Cardiac fibroblast (primary cell): Measurements from ENCODE around the gene PPP2R5E.
A peak's percentile ranks its signal among the peaks of the same experiment; 100 is the strongest.

Source experiments
- DNase-seq, 2 donors: peaks; one replicate each; pipeline versions ENCODE4 v3.0.0 to v3.0.0-alpha.2; 2010; ENCODE audit warnings: low read depth in 2 of 2
- H3K4me3 ChIP-seq, 2 donors: replicated peaks in 1 of 2; 1 replicate in 1 of 2; 2 replicates in 1 of 2; pipeline ENCODE4 v1.5.1; 2011; ENCODE audit warnings: low read depth in 2 of 2, low read length in 2 of 2, mild to moderate bottlenecking in 2 of 2, moderate library complexity in 1 of 2
- CTCF ChIP-seq: IDR thresholded peaks from one replicate; pipeline ENCODE4 v1.5.1; 2011; ENCODE audit warnings: low read depth, mild to moderate bottlenecking, low read length, inconsistent platforms

PPP2R5E gene

DNA sequence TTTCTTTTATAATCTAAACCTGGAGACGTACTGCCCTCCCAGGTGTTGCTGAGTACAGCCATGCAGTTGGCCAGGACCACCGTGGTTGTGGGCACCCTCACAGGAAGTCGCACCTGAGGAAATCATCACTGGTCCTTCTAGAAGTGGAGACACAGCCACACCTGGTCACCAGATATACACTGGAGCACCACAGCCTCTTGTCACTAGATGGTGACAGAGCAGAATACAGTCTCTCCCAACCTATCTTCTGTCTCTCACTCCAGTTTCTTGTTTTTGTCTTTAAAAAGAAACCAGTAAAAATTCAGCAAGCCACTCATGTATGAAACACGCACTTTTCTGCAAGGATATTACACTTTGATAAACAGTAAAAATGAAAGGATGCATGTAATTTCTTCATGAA lies 181.4 kb downstream of the PPP2R5E start:
- DNase-seq: no peak
- no peak overlapping the region for H3K4me3 ChIP-seq
- no peak for TF ChIP-seq CTCF

DNA sequence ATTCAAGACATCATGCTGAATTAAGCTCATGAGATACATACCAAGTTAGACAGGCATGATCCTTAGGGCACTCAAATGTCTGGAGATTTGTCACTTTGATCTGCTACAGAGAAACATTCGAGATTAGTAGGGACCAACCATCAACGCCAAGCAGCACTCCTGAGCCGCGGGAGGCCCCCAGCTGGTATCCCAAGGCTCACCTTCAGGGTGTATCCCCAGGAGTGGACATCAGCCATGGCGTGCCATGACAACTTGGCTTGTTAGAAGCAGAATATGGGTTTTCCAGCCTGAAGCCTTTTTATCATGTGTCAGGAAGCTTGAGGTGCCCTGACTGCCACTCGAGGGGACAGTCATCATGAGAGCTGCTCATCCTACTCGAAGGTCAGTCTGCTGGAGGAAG lies 185.3 kb downstream of the PPP2R5E start:
- no peak overlapping the region for H3K4me3 ChIP-seq
- no peak for DNase-seq
- TF ChIP-seq CTCF: no peak

DNA sequence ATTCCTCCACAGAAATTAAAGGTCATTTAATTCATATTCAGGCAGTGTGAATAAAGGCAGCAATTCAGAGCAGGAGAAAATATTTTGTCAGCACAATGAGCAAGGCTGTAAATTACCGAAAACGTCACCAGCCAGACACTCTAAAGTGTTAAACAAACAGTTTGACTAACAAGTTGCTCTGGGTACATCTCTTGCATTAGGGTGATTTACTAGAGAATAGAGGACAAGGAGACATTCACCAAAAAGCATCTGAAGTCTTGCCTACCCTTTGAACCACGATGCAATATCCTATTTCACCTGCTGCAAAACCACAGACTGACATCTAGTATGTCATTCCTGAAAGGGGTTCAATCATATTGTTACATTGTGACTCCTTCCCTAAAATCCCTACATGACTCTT lies 197.4 kb downstream of the PPP2R5E start:
- DNase-seq: no peak
- no peak for TF ChIP-seq CTCF
- no peak overlapping the region for H3K4me3 ChIP-seq

- no peak overlapping the region for H3K4me3 ChIP-seq
- no peak for DNase-seq
- no peak for TF ChIP-seq CTCF
Observed at GRCh38 chr14:63344336-63344735, 198.8 kb downstream of the PPP2R5E start.

GRCh38 chr14:63343878-63344277 lies 199.3 kb downstream of the PPP2R5E start:
- no peak for TF ChIP-seq CTCF
- DNase-seq: peak; percentile 22 to 66
- H3K4me3 ChIP-seq: no peak overlapping the region

GRCh38 chr14:63342371-63342770 lies 200.8 kb downstream of the PPP2R5E start:
- no peak overlapping the region for H3K4me3 ChIP-seq
- DNase-seq: peak; percentile 15 to 82
- TF ChIP-seq CTCF: no peak

DNA sequence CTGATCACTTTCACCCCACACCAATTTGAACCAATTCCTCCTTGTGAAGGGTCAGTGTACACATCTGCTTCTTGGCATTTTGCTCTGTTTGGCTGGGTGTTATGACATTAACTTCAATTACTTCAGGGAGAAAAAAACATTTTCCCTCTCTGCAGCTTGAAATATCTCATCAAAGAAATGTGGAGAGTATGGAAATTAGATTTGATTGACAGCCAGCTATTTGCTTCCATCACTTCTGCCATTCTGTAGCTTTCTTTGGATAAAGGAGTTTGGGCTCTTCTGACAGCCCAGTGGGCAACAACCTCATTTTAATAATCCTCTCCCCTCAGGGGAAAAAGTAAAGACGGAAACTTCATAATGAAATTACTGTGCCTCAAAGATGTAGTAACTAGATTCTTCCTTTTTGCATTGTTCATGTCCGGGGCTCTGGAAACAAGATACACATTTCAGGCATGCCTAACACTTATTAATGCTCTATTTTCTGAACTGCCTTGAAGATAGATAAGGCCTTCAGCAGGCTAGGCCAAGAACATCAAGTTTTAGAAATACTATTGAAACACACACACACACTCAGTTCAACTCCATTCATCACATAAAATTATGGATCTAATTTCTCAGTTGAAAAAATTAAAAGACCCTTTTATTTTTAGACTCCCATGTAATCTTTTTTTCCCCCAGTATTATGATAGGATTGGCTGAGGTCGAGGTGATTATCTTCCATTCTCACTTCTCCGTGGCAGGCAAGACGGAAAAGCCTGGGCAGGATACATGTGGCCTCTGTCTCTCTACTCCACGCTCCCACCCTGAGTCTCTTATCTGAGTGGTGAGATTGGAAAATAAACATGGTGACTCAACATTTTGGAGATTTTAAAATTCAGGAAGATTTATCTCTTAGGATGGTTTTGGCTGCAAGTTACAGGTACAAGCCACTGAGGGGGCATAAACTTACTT lies 214.1 kb downstream of the PPP2R5E start:
- no peak for DNase-seq
- H3K4me3 ChIP-seq: no peak overlapping the region
- TF ChIP-seq CTCF: no peak
